GM12891 (cell line): ENCODE results near the gene LY9.

Source experiments
- POLR2A ChIP-seq: IDR thresholded peaks from 2 replicates; pipeline ENCODE4 v1.6.1; 2011; ENCODE audit warnings: low read depth, low read length, control low read depth
- SPI1 ChIP-seq: IDR thresholded peaks from 2 replicates; pipeline ENCODE4 v1.6.1; 2011; ENCODE audit warnings: low read depth, low read length, control low read depth

GRCh38 chr1:160874935-160875334, 79.0 kb downstream of the LY9 start:
- TF ChIP-seq POLR2A (no peak), SPI1 (no peak)
